ENCODE data around the gene B3GALT5.

B3GALT5 gene

DNA sequence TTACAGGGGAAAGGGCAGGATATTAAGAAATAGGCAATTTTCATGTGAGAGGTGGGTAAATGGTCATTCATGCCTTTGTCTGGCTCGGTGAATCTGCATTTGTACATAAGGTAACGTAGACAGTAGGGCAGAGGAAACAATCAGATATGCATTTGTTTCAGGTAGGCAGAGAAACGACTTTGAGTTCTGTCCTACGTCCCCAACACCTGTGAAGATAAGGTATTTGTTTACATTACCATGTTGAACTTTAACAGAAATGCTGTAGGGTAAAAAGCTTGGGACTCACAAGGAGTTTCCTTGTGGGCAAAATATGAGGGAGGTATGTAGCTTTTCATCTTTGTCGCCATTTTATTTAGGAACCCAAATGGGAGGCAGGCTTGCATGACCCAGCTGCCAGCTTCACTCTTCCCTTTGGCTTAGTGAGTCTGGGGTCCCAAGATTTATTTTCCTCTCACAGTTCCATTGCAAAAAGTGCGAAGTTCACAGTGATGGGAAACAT is 31.4 kb downstream of the B3GALT5 start:
- Histone ChIP-seq H3K4me3 (ENCODE audit: low read depth in 1 of 2, low read length in 2 of 2) (no peak overlapping the region), H3K4me2 (ENCODE audit: insufficient read depth, low read length) (no peak overlapping the region), H4K20me1 (ENCODE audit: insufficient read depth, low read length) (no peaks in the 10 kb centered on the region), H3K27ac (ENCODE audit: low read length) (no peak overlapping the region), H3K4me1 (ENCODE audit: insufficient read depth, low read length) (no peaks in the 10 kb centered on the region), H3K79me2 (ENCODE audit: insufficient read depth, low read length) (no peaks in the 10 kb centered on the region), H3K9me3 (ENCODE audit: insufficient read depth, low read length, severe bottlenecking) (no peaks in the 10 kb centered on the region), H2AFZ (ENCODE audit: low read depth, low read length) (no peak overlapping the region), H3K36me3 (ENCODE audit: insufficient read depth, low read length) (no peaks in the 10 kb centered on the region), H3K27me3 (ENCODE audit: insufficient read depth, low read length, poor library complexity) (peaks cover 9% of the 10 kb centered on the region), H3K9ac (ENCODE audit: low read depth, low read length) (no peak overlapping the region)
- DNase-seq: no peak
- TF ChIP-seq EZH2 (IDR thresholded peaks at IDR 0.05; ENCODE audit: borderline replicate concordance, low read depth, low read length, severe bottlenecking): no peak
- TF ChIP-seq, protein P1, sequence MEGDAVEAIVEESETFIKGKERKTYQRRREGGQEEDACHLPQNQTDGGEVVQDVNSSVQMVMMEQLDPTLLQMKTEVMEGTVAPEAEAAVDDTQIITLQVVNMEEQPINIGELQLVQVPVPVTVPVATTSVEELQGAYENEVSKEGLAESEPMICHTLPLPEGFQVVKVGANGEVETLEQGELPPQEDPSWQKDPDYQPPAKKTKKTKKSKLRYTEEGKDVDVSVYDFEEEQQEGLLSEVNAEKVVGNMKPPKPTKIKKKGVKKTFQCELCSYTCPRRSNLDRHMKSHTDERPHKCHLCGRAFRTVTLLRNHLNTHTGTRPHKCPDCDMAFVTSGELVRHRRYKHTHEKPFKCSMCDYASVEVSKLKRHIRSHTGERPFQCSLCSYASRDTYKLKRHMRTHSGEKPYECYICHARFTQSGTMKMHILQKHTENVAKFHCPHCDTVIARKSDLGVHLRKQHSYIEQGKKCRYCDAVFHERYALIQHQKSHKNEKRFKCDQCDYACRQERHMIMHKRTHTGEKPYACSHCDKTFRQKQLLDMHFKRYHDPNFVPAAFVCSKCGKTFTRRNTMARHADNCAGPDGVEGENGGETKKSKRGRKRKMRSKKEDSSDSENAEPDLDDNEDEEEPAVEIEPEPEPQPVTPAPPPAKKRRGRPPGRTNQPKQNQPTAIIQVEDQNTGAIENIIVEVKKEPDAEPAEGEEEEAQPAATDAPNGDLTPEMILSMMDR (IDR thresholded peaks at IDR 0.05; ENCODE audit: borderline replicate concordance, extremely low read depth, low read length, poor library complexity, severe bottlenecking): no peak
- ATAC-seq (ENCODE audit: insufficient read depth, low read depth): no peak

DNA sequence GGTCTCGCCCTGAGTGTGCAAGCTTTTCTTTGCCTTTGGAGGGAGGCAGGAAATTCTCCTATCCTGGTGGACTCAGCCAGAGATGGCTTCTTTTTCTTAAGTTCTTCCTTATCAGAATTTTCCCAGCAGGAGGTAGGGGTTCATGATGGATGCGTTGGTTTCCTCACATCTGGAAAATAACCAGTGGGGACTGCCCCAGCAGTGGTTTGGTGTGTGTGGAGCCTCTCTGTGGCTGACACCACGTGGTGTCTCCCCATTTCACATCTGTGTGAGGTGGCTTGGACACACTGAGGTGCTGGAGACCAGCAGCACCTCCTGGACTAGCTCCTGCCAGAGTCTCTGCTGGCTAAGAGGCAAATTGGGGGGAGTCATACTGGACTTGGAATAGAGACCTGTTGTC is 32.6 kb downstream of the B3GALT5 start:
- no peaks in the 10 kb centered on the region for H3K4me1 ChIP-seq (ENCODE audit: insufficient read depth, low read length)
- no peaks in the 10 kb centered on the region for H3K79me2 ChIP-seq (ENCODE audit: insufficient read depth, low read length)
- H3K4me2 ChIP-seq (ENCODE audit: insufficient read depth, low read length): no peak overlapping the region
- no peaks in the 10 kb centered on the region for H4K20me1 ChIP-seq (ENCODE audit: insufficient read depth, low read length)
- ATAC-seq (ENCODE audit: insufficient read depth, low read depth) (no peak), DNase-seq (no peak)
- no peak overlapping the region for H3K4me3 ChIP-seq (ENCODE audit: low read depth in 1 of 2, low read length in 2 of 2)
- H3K9me3 ChIP-seq (ENCODE audit: insufficient read depth, low read length, severe bottlenecking): no peaks in the 10 kb centered on the region
- no peak overlapping the region for H3K27ac ChIP-seq (ENCODE audit: low read length)
- TF ChIP-seq EZH2 (IDR thresholded peaks at IDR 0.05; ENCODE audit: borderline replicate concordance, low read depth, low read length, severe bottlenecking): no peak
- TF ChIP-seq, protein P1 (IDR thresholded peaks at IDR 0.05; ENCODE audit: borderline replicate concordance, extremely low read depth, low read length, poor library complexity, severe bottlenecking): no peak
- H3K36me3 ChIP-seq (ENCODE audit: insufficient read depth, low read length): no peaks in the 10 kb centered on the region
- H2AFZ ChIP-seq (ENCODE audit: low read depth, low read length): no peak overlapping the region
- H3K9ac ChIP-seq (ENCODE audit: low read depth, low read length): no peak overlapping the region
- peaks cover 9% of the 10 kb centered on the region for H3K27me3 ChIP-seq (ENCODE audit: insufficient read depth, low read length, poor library complexity)

DNA sequence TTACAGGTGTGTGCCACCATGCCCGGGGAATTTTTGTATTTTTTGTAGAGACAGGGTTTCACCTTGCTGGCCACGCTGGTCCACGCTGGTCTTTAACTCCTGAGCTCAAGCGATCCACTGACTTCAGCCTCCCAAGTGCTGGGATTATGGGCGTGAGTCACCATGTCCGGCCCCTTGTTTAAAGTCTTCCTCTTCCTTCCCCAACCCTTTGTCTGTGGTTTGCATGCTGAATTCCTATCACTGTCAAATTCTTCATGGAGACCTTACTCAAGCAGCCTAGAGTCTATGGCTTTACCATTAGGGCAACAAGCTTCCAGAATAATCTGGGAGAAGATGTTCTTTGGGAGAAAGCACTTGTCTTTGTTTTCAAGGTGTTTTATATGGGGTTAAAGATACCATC is 34.7 kb downstream of the B3GALT5 start:
- no peak for TF ChIP-seq EZH2 (IDR thresholded peaks at IDR 0.05; ENCODE audit: borderline replicate concordance, low read depth, low read length, severe bottlenecking)
- TF ChIP-seq, protein P1 (IDR thresholded peaks at IDR 0.05; ENCODE audit: borderline replicate concordance, extremely low read depth, low read length, poor library complexity, severe bottlenecking): no peak
- Histone ChIP-seq H3K79me2 (ENCODE audit: insufficient read depth, low read length) (no peaks in the 10 kb centered on the region), H3K4me2 (ENCODE audit: insufficient read depth, low read length) (no peak overlapping the region), H3K9me3 (ENCODE audit: insufficient read depth, low read length, severe bottlenecking) (no peaks in the 10 kb centered on the region), H3K4me3 (ENCODE audit: low read depth in 1 of 2, low read length in 2 of 2) (no peak overlapping the region), H2AFZ (ENCODE audit: low read depth, low read length) (no peak overlapping the region), H3K27ac (ENCODE audit: low read length) (no peak overlapping the region), H3K9ac (ENCODE audit: low read depth, low read length) (no peak overlapping the region), H3K36me3 (ENCODE audit: insufficient read depth, low read length) (no peaks in the 10 kb centered on the region), H4K20me1 (ENCODE audit: insufficient read depth, low read length) (no peaks in the 10 kb centered on the region), H3K4me1 (ENCODE audit: insufficient read depth, low read length) (no peaks in the 10 kb centered on the region), H3K27me3 (ENCODE audit: insufficient read depth, low read length, poor library complexity) (peaks cover 5% of the 10 kb centered on the region)
- no peak for DNase-seq
- no peak for ATAC-seq (ENCODE audit: insufficient read depth, low read depth)

DNA sequence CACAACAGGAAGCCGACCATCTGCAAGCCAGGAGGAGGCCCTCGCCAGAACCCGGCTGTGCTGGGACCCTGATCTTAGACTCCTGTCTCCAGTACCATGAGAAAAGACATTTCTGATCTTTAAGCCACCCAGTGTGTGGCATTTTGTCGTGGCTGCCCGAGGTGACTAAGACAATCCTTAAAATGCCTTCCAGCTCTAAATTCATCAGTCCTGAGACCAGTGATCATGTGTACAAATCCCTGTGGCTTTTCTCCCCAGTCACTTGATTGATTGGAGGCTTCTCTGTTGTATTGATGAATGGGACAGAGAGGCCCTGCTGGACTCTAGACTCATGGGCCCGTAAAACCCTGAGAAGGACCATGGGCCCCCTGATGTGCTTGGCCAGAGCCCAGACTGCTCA is 36.1 kb downstream of the B3GALT5 start:
- H3K4me3 ChIP-seq (ENCODE audit: low read depth in 1 of 2, low read length in 2 of 2): no peak overlapping the region
- no peak overlapping the region for H3K4me2 ChIP-seq (ENCODE audit: insufficient read depth, low read length)
- no peaks in the 10 kb centered on the region for H3K79me2 ChIP-seq (ENCODE audit: insufficient read depth, low read length)
- no peak overlapping the region for H3K27ac ChIP-seq (ENCODE audit: low read length)
- H4K20me1 ChIP-seq (ENCODE audit: insufficient read depth, low read length): no peaks in the 10 kb centered on the region
- TF ChIP-seq, protein P1 (IDR thresholded peaks at IDR 0.05; ENCODE audit: borderline replicate concordance, extremely low read depth, low read length, poor library complexity, severe bottlenecking): no peak
- TF ChIP-seq EZH2 (IDR thresholded peaks at IDR 0.05; ENCODE audit: borderline replicate concordance, low read depth, low read length, severe bottlenecking): no peak
- H2AFZ ChIP-seq (ENCODE audit: low read depth, low read length): no peak overlapping the region
- H3K36me3 ChIP-seq (ENCODE audit: insufficient read depth, low read length): no peaks in the 10 kb centered on the region
- no peak overlapping the region for H3K9ac ChIP-seq (ENCODE audit: low read depth, low read length)
- H3K27me3 ChIP-seq (ENCODE audit: insufficient read depth, low read length, poor library complexity): peaks cover 5% of the 10 kb centered on the region
- no peak for ATAC-seq (ENCODE audit: insufficient read depth, low read depth)
- DNase-seq: no peak
- no peaks in the 10 kb centered on the region for H3K4me1 ChIP-seq (ENCODE audit: insufficient read depth, low read length)
- no peaks in the 10 kb centered on the region for H3K9me3 ChIP-seq (ENCODE audit: insufficient read depth, low read length, severe bottlenecking)

All from DND-41 (cell line).